ENCODE data around the gene HYI. TPM values are rescaled to one million over a fixed set of nuclear protein-coding genes. Genes with fewer than 3 reads are reported as not detected.
A peak's percentile ranks its signal among the peaks of the same experiment; 100 is the strongest.

The HYI gene
- total RNA-seq, 1 experiment from 2014 or later: 34.5 TPM

GRCh38 chr1:43472087-43472462, 18.3 kb upstream of the HYI start:
- no peak for TF ChIP-seq CTCF (IDR thresholded peaks at IDR 0.05; ENCODE audit: insufficient read depth in 1 of 2, low read depth in 1 of 2, low read length in 1 of 2, severe bottlenecking in 1 of 2, unreplicated experiment in 1 of 2)
- CTCF ChIA-PET: no interaction called here
- Mint-ChIP-seq H3K4me3 (ENCODE audit: unreplicated experiment) (no peak overlapping the region), H3K27me3 (ENCODE audit: insufficient read depth, unreplicated experiment) (no peaks in the 10 kb centered on the region), H3K9me3 (ENCODE audit: unreplicated experiment) (no peaks in the 10 kb centered on the region), H3K4me1 (ENCODE audit: low read depth, unreplicated experiment) (peaks cover 16% of the 10 kb centered on the region), H3K27ac (ENCODE audit: unreplicated experiment) (peak overlapping the region; percentile 86), H3K36me3 (ENCODE audit: insufficient read depth, unreplicated experiment) (peaks cover 6% of the 10 kb centered on the region)
- Histone ChIP-seq H3K4me1 (peaks cover 49% of the 10 kb centered on the region), H3K4me3 (ENCODE audit: low read depth, low read length) (no peak overlapping the region), H3K36me3 (ENCODE audit: control insufficient read depth, insufficient read depth, low read length) (no peaks in the 10 kb centered on the region), H3K9me3 (peaks cover 3% of the 10 kb centered on the region; the same call in 1 of the 2 replicates), H3K27me3 (replicated peaks; ENCODE audit: control insufficient read depth, insufficient read depth, low read length) (no peaks in the 10 kb centered on the region)
- DNase-seq: no peak
- BruUV-seq (replicated peaks): no TSS peak
- POLR2A ChIA-PET: no interaction called here
- intact Hi-C loops (cut with micrococcal nuclease; ENCODE audit: unreplicated experiment): no loop called here

GRCh38 chr1:43469932-43470331, 16.2 kb upstream of the HYI start:
- Mint-ChIP-seq H3K36me3 (ENCODE audit: insufficient read depth, unreplicated experiment) (peaks cover 6% of the 10 kb centered on the region), H3K27ac (ENCODE audit: unreplicated experiment) (no peak overlapping the region), H3K4me3 (ENCODE audit: unreplicated experiment) (no peak overlapping the region), H3K27me3 (ENCODE audit: insufficient read depth, unreplicated experiment) (no peaks in the 10 kb centered on the region), H3K9me3 (ENCODE audit: unreplicated experiment) (no peaks in the 10 kb centered on the region), H3K4me1 (ENCODE audit: low read depth, unreplicated experiment) (peaks cover 17% of the 10 kb centered on the region)
- intact Hi-C loops (cut with micrococcal nuclease; ENCODE audit: unreplicated experiment): no loop called here
- H3K36me3 ChIP-seq (ENCODE audit: control insufficient read depth, insufficient read depth, low read length): no peaks in the 10 kb centered on the region
- ChIA-PET CTCF (no interaction called here), POLR2A (no interaction called here)
- H3K27me3 ChIP-seq (replicated peaks; ENCODE audit: control insufficient read depth, insufficient read depth, low read length): no peaks in the 10 kb centered on the region
- no TSS peak for BruUV-seq (replicated peaks)
- H3K9me3 ChIP-seq: peaks cover 3% of the 10 kb centered on the region; the same call in 1 of the 2 replicates
- DNase-seq: no peak
- no peak overlapping the region for H3K4me3 ChIP-seq (ENCODE audit: low read depth, low read length)
- no peak for TF ChIP-seq CTCF (IDR thresholded peaks at IDR 0.05; ENCODE audit: insufficient read depth in 1 of 2, low read depth in 1 of 2, low read length in 1 of 2, severe bottlenecking in 1 of 2, unreplicated experiment in 1 of 2)
- H3K4me1 ChIP-seq: peaks cover 47% of the 10 kb centered on the region

GRCh38 chr1:43468414-43468813, 14.7 kb upstream of the HYI start:
- ChIA-PET CTCF (no interaction called here), POLR2A (no interaction called here)
- Mint-ChIP-seq H3K27me3 (ENCODE audit: insufficient read depth, unreplicated experiment) (no peaks in the 10 kb centered on the region), H3K27ac (ENCODE audit: unreplicated experiment) (no peak overlapping the region), H3K36me3 (ENCODE audit: insufficient read depth, unreplicated experiment) (peaks cover 6% of the 10 kb centered on the region), H3K9me3 (ENCODE audit: unreplicated experiment) (no peaks in the 10 kb centered on the region), H3K4me1 (ENCODE audit: low read depth, unreplicated experiment) (peaks cover 17% of the 10 kb centered on the region), H3K4me3 (ENCODE audit: unreplicated experiment) (no peak overlapping the region)
- TF ChIP-seq CTCF (IDR thresholded peaks at IDR 0.05; ENCODE audit: insufficient read depth in 1 of 2, low read depth in 1 of 2, low read length in 1 of 2, severe bottlenecking in 1 of 2, unreplicated experiment in 1 of 2): no peak
- Histone ChIP-seq H3K9me3 (peaks cover 3% of the 10 kb centered on the region; the same call in 1 of the 2 replicates), H3K4me1 (peaks cover 36% of the 10 kb centered on the region), H3K36me3 (ENCODE audit: control insufficient read depth, insufficient read depth, low read length) (no peaks in the 10 kb centered on the region), H3K27me3 (replicated peaks; ENCODE audit: control insufficient read depth, insufficient read depth, low read length) (no peaks in the 10 kb centered on the region), H3K4me3 (ENCODE audit: low read depth, low read length) (no peak overlapping the region)
- no peak for DNase-seq
- intact Hi-C loops (cut with micrococcal nuclease; ENCODE audit: unreplicated experiment): no loop called here
- no TSS peak for BruUV-seq (replicated peaks)
